ENCODE results near the gene MIEF1.

GRCh38 chr22:39510529-39511149 is 8.5 kb downstream of the MIEF1 start:
- TF ChIP-seq CTCF (IDR thresholded peaks at IDR 0.05) (no peak), REST (IDR thresholded peaks at IDR 0.05; ENCODE audit: insufficient read depth in 1 of 2, low read depth in 2 of 2, low read length in 1 of 2) (no peak)

All from Panc1 (cell line).